Measurements from ENCODE around the gene ITGB4.

ITGB4 gene

GRCh38 chr17:75791254-75791653 lies 70.0 kb downstream of the ITGB4 start:
- DNase-seq (ENCODE audit: low read depth in 2 of 2): no peak

GRCh38 chr17:75793460-75793859 lies 72.2 kb downstream of the ITGB4 start:
- no peak for DNase-seq (ENCODE audit: low read depth in 2 of 2)

- DNase-seq (ENCODE audit: low read depth in 2 of 2): no peak
Measured at GRCh38 chr17:75795820-75796607, 74.8 kb downstream of the ITGB4 start.

- DNase-seq (ENCODE audit: low read depth in 2 of 2): no peak
Measured at GRCh38 chr17:75799402-75799801, 78.1 kb downstream of the ITGB4 start.

GRCh38 chr17:75803883-75804282 lies 82.6 kb downstream of the ITGB4 start:
- DNase-seq (ENCODE audit: low read depth in 2 of 2): no peak

- DNase-seq (ENCODE audit: low read depth in 2 of 2): no peak
Measured at GRCh38 chr17:75806822-75807500, 85.7 kb downstream of the ITGB4 start.
